Lower lobe of right lung (tissue), 2 donors: Measurements from ENCODE around the gene PLA2R1. TPM values are rescaled to one million over a fixed set of nuclear protein-coding genes. Genes with fewer than 3 reads are reported as not detected.

Source experiments
- ATAC-seq, 2 donors: fragments of 200-7000 bp; cut with Tn5 transposase; one replicate each; pipeline ENCODE4 v1.9.1; 2020 to 2022; ENCODE audit warnings: mild to moderate bottlenecking in 2 of 2, moderate library complexity in 2 of 2
- DNase-seq: peaks from one replicate; pipeline ENCODE4 v3.0.0-alpha.2; 2020
- H3K27ac ChIP-seq: fragments of 200-600 bp; one replicate; pipeline ENCODE4 v1.8.0; 2022
- H3K27me3 ChIP-seq: fragments of 200-600 bp; one replicate; pipeline ENCODE4 v1.8.0; 2022; ENCODE audit warnings: low read depth
- H3K36me3 ChIP-seq: fragments of 200-600 bp; one replicate; pipeline ENCODE4 v1.8.0; 2022; ENCODE audit warnings: mild to moderate bottlenecking
- H3K4me1 ChIP-seq: fragments of 200-600 bp; one replicate; pipeline ENCODE4 v1.8.0; 2022
- H3K4me3 ChIP-seq: fragments of 200-600 bp; one replicate; pipeline ENCODE4 v1.8.0; 2022; ENCODE audit warnings: mild to moderate bottlenecking
- H3K9me3 ChIP-seq: fragments of 200-600 bp; one replicate; pipeline ENCODE4 v1.8.0; 2022
- intact Hi-C: fragments of 100-400 bp; cut with DNase I; formaldehyde crosslinking; loops from one replicate; pipeline ENCODE4 v1.11.0; 2022
- long read RNA-seq: library from polyadenylated mRNA; unstranded; transcript quantifications from one replicate; pipeline ENCODE4 v2.0.0, GENCODE V29; 2021
- total RNA-seq: library from RNA; stranded (reverse); fragmentation: NEBNext Ultra II Directional; extraction: Animal tissue kit (Norgen Biotek cat#: 25700); gene quantifications from one replicate; pipeline ENCODE4 v1.2.1, GENCODE V29; 2021
- TF ChIP-seq, protein P1 (sequence below): fragments of 200-600 bp; IDR thresholded peaks from one replicate; pipeline ENCODE4 v1.8.0; 2022; ENCODE audit warnings: antibody characterized with exemption, mild to moderate bottlenecking
- donor health status: DM: no; HTN: yes; CAD: no; lungs with severe emphysema.

PLA2R1 gene
- 5.6 TPM for total RNA-seq
- long read RNA-seq, partial matches to known transcripts, result 3 of 8 reads
- long read RNA-seq, other reads (novel, unspliced or antisense), result 5 of 8 reads

DNA sequence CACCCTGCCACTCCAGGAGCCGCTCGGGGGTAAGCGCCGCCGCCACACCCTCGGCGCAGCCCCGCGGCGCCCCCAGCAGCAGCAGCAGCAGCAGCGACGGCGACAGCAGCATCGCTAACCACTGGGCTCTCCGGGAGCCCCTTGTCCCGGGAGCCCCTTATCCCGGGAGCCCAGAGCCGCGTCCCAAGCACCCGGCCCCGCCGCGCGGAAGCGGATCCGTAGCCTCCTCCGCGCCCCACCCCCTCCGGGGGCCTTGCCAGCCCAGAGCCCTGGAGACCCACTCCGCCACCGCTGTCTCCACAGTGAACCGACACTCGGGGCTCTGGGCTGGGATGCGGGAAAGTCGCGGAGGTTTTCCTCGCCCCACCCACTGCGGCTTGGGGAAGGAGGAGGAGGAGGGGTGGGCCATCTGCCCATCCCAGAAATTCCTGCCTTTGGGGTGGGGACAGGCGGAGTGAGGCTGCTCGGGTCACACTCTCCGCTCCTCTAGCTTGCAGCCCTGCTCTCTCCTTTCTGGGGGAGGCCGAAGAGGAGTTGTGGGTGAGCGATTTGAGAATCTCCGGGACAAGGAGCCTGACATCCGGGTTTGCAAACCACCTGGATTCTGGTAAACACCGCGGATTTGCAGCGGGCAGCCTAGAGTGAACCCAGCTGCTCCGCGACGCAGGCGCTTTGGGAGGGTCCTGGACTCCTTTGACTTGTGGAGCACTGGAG, at the start of gene PLA2R1:
PLA2R1 (minus strand) TSS at position 324 of the 714 bp plus-strand sequence; CDS start at position 112, 212 bp downstream.
- TF ChIP-seq, protein P1, sequence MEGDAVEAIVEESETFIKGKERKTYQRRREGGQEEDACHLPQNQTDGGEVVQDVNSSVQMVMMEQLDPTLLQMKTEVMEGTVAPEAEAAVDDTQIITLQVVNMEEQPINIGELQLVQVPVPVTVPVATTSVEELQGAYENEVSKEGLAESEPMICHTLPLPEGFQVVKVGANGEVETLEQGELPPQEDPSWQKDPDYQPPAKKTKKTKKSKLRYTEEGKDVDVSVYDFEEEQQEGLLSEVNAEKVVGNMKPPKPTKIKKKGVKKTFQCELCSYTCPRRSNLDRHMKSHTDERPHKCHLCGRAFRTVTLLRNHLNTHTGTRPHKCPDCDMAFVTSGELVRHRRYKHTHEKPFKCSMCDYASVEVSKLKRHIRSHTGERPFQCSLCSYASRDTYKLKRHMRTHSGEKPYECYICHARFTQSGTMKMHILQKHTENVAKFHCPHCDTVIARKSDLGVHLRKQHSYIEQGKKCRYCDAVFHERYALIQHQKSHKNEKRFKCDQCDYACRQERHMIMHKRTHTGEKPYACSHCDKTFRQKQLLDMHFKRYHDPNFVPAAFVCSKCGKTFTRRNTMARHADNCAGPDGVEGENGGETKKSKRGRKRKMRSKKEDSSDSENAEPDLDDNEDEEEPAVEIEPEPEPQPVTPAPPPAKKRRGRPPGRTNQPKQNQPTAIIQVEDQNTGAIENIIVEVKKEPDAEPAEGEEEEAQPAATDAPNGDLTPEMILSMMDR, result no peak

DNA sequence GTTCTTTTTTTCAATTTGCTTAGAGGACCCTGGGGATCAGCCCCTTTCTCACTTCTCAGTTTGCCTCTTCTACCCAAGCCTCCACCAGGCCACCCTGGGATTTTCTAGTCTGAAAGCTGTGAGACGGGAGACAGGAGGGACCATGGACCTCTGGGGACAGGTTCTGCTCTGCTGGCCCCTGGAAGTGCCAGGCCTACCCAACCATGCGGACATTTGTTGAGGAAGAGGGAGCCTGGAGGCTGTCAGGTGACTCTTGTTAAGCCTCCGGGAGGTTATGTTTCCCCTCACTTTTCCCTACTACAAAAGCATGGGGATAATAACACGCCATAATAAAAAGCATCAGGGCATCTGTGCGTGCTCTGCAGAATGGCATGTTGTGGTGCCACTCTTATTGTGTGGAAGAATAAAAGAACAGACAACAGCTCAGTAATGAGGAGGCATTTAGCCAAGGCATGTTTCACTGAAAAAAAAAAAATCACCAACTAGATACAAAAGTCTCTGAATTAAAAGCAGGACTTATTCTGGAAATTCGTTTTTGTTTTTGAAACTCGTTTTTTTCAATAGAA, 48.3 kb upstream of the PLA2R1 start:
- ATAC-seq (peak; percentile 17 to 20), DNase-seq (no peak)
- intact Hi-C loops, result no loop called here
- no peaks in the 10 kb centered on the region for H3K4me1 ChIP-seq
- no peaks in the 10 kb centered on the region for H3K9me3 ChIP-seq
- peaks cover 37% of the 10 kb centered on the region for H3K36me3 ChIP-seq
- H3K4me3 ChIP-seq, result no peak overlapping the region
- H3K27ac ChIP-seq, result no peak overlapping the region
- TF ChIP-seq, protein P1, result no peak
- no peaks in the 10 kb centered on the region for H3K27me3 ChIP-seq

More for the DNA sequence above, at the start of gene PLA2R1:
- peak within 1 kb of the TSS; percentile 49 for H3K27ac ChIP-seq
- no peaks in the 10 kb centered on the region for H3K9me3 ChIP-seq
- H3K27me3 ChIP-seq, result peaks cover 27% of the 10 kb centered on the region
- H3K36me3 ChIP-seq, result no peaks in the 10 kb centered on the region
- peak within 1 kb of the TSS; percentile 69 for H3K4me3 ChIP-seq
- H3K4me1 ChIP-seq, result peaks cover 14% of the 10 kb centered on the region
- intact Hi-C loops, result no loop called here
- ATAC-seq (peak; percentile 78 to 85), DNase-seq (peak; percentile 57)

DNA sequence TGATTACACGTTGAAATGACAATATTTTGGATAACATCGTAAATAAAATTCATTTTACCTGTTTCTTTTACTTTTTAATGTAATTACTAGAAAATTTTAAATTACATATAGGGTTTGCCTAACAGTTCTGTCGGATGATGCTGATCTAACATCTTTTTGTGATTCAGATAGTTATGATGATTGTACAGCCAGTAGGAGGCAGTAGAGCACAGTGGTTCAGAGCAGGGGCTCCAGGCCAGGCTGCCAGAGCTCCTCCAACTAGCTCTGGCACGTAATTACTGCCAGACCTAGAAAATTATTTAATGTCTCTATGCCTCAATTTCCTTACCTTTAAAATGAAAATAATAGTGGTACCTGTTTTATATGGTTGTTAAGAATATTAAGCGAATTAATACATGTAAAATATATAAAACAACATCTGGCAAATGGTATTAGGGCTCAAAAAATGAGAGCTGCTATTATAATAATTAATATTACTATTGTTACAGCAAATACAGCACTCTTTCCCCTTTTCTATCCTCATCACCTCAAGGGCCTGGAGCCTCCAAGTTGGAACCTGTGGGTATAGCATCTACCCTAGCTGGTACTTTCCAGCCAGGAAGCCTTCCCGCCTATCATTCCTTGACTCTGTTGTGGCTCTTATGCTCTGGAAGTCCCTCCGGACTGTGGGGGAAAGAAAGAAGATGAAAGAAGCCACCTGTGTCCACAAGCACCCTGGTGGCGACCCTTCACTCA, 47.7 kb upstream of the PLA2R1 start:
- TF ChIP-seq, protein P1, result peak; percentile 76
- no peak overlapping the region for H3K4me3 ChIP-seq
- H3K36me3 ChIP-seq, result peaks cover 37% of the 10 kb centered on the region
- H3K27me3 ChIP-seq, result no peaks in the 10 kb centered on the region
- no peak for DNase-seq
- peak; percentile 90 to 91 for ATAC-seq
- H3K27ac ChIP-seq, result no peak overlapping the region
- H3K9me3 ChIP-seq, result no peaks in the 10 kb centered on the region
- no peaks in the 10 kb centered on the region for H3K4me1 ChIP-seq
- intact Hi-C loops, result no loop called here

DNA sequence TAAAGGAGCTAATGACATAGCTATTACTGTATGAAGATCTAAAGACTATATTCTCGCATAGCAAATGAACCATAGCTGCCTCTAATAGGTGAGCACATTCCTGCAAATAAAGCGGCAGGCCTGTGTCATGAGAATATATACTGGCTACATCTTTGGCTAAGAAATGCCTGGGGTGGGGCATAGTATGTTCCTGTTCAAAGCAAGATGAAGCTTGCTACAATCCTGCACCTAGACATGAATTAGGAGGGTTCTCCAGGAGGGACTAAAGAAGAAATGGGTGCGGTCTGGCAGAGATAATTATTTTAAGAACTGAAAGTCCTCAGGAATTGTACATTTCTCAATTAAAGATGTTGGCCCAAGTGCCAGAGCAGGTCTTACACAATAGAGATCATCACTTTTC, 46.8 kb upstream of the PLA2R1 start:
- Histone ChIP-seq H3K27me3 (no peaks in the 10 kb centered on the region), H3K36me3 (peaks cover 37% of the 10 kb centered on the region), H3K9me3 (no peaks in the 10 kb centered on the region), H3K4me1 (no peaks in the 10 kb centered on the region), H3K27ac (no peak overlapping the region), H3K4me3 (no peak overlapping the region)
- ATAC-seq (no peak), DNase-seq (no peak)
- intact Hi-C loops, result no loop called here
- TF ChIP-seq, protein P1, result no peak

DNA sequence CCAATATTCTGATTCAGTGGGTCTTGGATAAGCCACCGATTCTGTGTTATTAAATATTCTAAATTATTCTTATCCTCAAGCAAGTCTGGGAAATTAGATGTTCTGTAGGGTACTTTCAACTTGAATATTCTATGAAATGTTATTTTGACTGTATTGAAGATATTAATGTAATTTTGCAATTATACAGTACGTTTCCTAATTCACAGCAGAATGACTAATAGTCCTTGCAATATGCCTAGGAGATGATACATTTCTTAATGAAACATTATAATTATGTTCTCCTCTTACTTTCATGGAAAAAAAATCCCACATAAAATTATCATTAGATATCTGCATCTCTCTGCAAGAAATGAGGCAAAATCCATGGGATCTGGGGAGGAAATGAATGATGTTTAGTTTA, 46.2 kb upstream of the PLA2R1 start:
- Histone ChIP-seq H3K27ac (no peak overlapping the region), H3K9me3 (no peaks in the 10 kb centered on the region), H3K36me3 (peaks cover 37% of the 10 kb centered on the region), H3K27me3 (no peaks in the 10 kb centered on the region), H3K4me1 (no peaks in the 10 kb centered on the region), H3K4me3 (no peak overlapping the region)
- ATAC-seq (no peak), DNase-seq (no peak)
- TF ChIP-seq, protein P1, result no peak
- intact Hi-C loops, result no loop called here
